Upper lobe of left lung (tissue), 4 donors: Measurements from ENCODE around the gene CTNNB1.

Experiments
- CTCF ChIP-seq, 6 experiments: fragments of 450-650 bp in 4 of 6; fragments of 200-600 bp in 2 of 6; sonication (generic) in 2 of 6; IDR thresholded peaks; one replicate each; pipeline ENCODE4 v1.5.1; 2016 to 2019; ENCODE audit warnings: antibody characterized with exemption in 6 of 6
- EP300 ChIP-seq, 4 donors: sonication (generic); formaldehyde crosslinking; IDR thresholded peaks; one replicate each; pipeline ENCODE4 v1.5.1; 2017; ENCODE audit warnings: antibody characterized with exemption in 4 of 4, control low read depth in 2 of 4
- POLR2A ChIP-seq, 4 donors: fragments of 450-650 bp; IDR thresholded peaks; one replicate each; pipeline ENCODE4 v1.5.1; 2016 to 2017; ENCODE audit warnings: antibody characterized with exemption in 4 of 4, mild to moderate bottlenecking in 2 of 4
- POLR2AphosphoS5 ChIP-seq, 2 donors: sonication (generic); formaldehyde crosslinking; IDR thresholded peaks; one replicate each; pipeline ENCODE4 v1.5.1; 2017; ENCODE audit warnings: antibody characterized with exemption in 2 of 2

- no peak for TF ChIP-seq POLR2AphosphoS5 (IDR thresholded peaks at IDR 0.05)
- TF ChIP-seq POLR2A (IDR thresholded peaks at IDR 0.05): no peak
- no peak for TF ChIP-seq CTCF (IDR thresholded peaks at IDR 0.05)
- no peak for TF ChIP-seq EP300 (IDR thresholded peaks at IDR 0.05)
Measured at GRCh38 chr3:41272667-41273066, 73.4 kb downstream of the CTNNB1 start.
